GM19467 (cell line): ENCODE results near the gene SLC27A1.
"Not testable (repeated sequence)": the region's sequence is repeated elsewhere in the genome, so short reads cannot be mapped to it uniquely, and the experiment has no call there.

Experiments
- ATAC-seq: cut with Tn5 transposase; IDR thresholded peaks from one replicate; pipeline ENCODE4 v1.9.1; 2021; ENCODE audit warnings: mild to moderate bottlenecking, moderate library complexity; ENCODE audit not compliant: unreplicated experiment

The SLC27A1 gene

GRCh38 chr19:17506745-17507144 is 36.4 kb downstream of the SLC27A1 start:
- ATAC-seq = no peak

- ATAC-seq = not testable (repeated sequence)
These were observed 38.2 kb downstream of the SLC27A1 start for GRCh38 chr19:17508558-17508933.

DNA sequence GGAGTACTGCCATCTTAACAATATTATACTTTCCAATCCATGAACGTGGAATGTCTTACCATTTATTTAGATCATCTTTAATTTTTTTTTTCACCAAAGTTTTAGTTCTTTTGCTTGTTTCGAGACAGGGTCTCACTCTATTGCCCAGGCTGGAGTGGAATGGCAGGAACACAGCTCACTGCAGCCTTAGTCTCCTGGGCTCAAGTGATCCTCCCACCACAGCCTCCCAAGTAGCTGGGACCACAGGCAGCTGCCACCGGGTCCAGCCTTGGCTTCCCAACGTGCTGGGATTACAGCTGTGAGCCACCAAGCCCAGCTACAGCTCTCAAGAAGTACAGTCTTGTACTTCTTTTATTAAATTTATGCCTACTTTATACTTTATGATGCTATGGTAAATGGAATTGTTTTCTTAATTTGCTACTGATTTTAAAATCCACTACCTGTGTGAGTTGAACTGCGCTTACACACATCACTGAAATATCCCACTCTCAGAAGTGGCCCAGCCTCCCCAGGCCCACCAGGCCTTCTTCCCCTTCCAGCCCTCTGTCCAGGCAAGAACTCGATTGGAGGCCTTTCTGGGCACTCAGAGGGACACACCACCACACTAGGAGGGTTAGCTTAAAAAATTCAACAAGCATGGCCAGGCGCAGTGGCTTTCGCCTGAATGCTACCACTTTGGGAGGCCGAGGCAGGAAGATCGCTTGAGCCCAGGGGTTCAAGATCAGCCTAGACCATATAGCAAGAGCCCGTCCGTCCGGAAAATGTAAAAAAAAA is 40.1 kb downstream of the SLC27A1 start:
- ATAC-seq = no peak

DNA sequence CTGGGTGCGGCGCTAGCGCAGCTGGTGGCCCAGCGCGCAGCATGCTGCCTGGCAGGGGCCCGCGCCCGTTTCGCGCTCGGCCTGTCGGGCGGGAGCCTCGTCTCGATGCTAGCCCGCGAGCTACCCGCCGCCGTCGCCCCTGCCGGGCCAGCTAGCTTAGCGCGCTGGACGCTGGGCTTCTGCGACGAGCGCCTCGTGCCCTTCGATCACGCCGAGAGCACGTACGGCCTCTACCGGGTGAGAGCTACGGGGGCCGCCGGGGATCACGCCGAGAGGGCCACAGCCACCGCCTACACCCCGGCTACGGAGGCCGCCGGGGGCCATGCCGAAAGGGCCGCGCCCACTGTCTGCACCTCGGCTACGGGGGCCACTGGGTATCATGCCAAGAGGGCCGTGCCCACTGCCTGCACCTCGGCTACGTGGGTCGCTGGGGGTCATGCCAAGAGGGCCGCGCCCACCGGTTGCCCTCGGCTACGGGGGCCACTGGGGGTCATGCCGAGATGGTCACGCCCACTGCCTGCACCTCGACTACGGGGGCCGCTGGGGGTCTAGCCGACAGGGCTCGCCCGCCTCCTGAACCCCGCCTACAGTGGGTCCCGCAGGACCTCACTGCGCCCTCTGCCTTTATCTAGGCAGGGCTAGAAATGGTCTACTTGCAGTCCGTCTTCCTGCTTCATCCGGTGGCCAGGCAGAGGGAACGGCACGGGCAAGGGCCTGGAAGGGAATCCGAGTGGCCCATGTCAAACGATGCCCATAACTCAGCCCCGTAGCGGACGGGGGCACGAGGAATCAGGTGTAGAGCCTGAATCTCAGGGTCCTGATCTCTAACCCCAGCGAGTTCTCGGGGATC is 41.6 kb downstream of the SLC27A1 start:
- ATAC-seq = peak; percentile 49

DNA sequence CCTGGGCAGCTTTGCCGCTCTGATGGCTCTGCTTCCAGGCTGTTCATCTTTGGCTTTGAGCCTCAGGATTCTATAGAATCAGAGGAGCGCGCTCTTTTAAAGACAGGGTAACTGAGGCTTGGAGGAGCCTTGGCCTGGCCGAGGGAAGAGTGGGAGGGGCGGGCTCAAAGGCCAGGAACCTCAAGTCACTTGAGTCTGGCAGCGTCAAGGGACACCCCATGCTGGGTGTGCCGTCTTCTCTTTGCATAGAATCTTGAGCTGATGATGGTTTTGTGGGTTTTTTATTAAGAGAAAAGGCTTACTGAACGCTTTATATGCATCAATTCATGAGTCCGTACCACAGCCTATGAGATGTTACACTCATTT is 42.2 kb downstream of the SLC27A1 start:
- ATAC-seq = no peak

- no peak for ATAC-seq
These were observed 45.3 kb downstream of the SLC27A1 start for GRCh38 chr19:17515408-17516149.

DNA sequence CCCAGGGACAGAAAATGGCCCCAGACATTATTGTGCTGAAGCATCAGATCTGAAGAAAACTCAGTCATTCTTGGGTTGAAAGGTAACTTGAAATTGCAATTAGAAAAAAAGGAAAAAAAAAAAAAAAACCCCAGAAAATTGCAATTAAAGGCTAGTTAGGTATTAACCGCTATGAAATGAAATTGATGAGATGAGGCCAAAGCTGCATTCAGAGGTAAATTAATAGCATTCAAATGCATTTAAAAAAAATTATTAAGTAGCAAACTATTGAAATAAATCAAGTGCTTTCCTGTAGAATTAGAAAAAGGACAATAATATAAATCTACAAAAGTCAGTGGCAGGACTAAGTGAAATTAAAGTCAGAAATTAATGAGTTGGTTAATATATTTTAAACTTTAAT is 47.6 kb downstream of the SLC27A1 start:
- ATAC-seq = no peak

- ATAC-seq = not testable (repeated sequence)
These were observed 48.3 kb downstream of the SLC27A1 start for GRCh38 chr19:17518654-17519053.

GRCh38 chr19:17519967-17520366 is 49.6 kb downstream of the SLC27A1 start:
- ATAC-seq = no peak

GRCh38 chr19:17520865-17521264 is 50.5 kb downstream of the SLC27A1 start:
- ATAC-seq = no peak

DNA sequence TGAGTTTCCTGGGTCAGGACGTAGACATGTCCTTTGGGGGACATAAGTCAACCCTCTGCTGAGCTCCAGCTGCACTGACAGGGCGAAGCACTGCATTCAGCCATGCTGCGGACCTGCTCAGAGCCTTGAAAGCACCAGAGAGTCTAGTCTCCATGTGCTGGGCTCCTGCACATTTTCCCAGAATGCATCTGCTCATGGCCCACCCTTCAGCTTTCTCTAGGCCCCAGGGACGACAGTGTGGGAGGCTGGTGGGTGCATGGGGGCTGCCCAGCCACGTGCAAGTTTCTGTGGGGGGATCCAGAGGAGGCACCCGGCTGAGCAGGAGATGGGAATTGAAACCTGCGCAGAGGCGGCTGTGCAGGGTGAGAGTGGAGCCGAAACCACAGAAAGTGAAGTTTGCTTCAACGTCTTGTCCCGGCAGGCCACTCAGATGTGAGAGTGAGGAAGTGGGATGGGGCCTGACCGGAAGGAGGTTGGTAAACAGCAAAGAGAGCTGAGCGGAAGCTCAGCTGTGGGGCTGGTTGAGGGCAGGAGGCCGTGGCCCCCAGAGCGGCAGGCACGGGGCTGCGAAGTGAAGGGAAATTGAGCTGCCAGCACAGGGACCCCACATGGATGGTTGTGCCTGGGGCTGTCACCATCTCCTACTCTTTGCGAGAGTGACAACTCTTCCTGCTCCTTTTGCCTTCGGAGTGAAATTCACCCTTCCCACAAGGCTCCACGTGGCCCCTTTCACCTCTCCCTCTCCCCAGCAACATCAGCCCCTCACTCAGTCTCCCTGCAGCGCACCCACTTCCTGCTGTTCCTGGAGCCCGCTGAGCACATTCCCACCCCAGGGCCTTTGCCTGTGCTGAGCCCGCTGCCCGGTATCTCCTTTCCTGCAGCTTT is 52.9 kb downstream of the SLC27A1 start:
- ATAC-seq = peak; percentile 73

- no peak for ATAC-seq
These were observed 54.3 kb downstream of the SLC27A1 start for GRCh38 chr19:17524651-17525050.

DNA sequence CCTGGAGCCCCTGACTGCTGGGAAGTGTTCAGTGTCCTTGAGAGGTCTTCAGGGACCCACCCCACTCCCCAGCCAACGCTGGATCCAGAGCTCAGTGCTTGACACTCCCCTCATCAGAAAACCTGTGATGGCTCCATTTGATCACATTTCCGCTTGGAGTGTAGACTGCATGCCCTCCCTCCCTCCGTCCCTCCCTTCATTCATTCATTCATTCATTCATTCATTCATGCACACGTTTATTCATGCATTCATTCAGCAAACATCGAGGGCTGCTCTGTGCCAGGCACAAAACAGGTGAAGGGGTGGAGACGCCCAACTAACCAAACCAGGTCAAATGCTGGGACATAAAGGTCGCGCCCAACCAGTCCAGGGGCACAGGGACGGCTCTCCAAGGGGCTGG is 54.8 kb downstream of the SLC27A1 start:
- no peak for ATAC-seq

- ATAC-seq = no peak
These were observed 56.6 kb downstream of the SLC27A1 start for GRCh38 chr19:17526922-17527321.

GRCh38 chr19:17527326-17527725 is 57.0 kb downstream of the SLC27A1 start:
- ATAC-seq = no peak

DNA sequence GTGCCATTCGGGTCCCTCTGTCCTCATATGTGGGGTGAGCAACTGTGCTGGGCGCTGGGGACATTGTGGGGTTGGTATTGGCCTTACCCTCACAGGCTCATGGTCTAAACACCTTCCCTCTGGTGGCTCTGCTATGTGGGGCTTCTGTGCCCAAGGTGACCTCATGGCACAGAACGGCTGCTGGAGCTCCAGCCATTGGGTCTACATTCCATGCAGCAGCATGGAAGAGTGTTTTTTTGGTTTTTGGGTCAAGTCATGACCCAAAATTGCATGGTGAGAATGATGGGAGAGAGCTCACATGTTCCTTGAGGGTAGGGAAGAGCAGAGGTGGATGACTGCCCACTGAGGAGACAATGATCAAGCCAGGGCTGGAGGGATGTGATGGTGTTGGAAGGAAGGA is 58.3 kb downstream of the SLC27A1 start:
- ATAC-seq = no peak

DNA sequence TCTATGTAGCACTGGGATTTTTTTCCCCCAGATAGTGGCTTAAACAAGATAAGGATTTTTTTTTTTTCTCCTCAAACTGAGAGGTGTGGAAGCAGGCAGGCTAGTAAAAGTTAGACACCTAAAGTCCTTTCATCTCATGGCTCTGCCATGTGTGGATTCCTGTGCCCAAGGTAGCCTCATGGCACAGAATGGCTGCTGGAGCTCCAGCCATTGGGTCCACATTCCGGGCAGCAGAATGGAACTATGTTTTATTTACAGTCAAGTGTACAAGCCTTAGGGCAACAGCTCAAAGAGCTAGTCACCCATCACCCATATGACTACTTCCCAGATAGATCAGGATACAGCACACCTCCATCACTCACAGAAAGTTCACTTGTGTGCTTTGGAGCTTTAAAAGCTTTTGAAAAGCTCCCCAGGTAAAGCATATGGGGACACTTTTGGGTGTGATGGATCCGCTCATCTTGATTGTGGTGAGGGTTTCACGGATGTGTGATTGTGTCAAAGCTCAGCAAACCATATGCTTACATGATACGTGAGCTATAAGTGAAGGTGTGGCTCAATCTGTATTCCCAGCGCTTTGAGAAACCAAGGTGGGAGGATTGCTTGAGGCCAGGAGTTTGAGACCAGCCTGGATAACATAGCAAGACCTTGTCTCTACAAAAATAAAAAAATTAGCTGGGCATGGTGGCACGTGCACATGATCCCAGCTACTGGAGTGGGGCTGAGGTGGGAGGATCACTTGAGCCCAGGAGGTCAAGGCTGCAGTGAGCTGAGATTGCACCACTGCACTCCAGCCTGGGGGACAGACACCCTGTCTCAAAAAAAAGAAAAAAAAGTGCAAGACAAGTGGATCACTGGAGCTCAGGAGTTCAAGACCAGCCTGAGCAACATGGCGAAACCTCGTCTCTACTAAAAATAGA is 59.2 kb downstream of the SLC27A1 start:
- no peak for ATAC-seq

GRCh38 chr19:17530586-17530985 is 60.3 kb downstream of the SLC27A1 start:
- ATAC-seq = no peak

GRCh38 chr19:17532116-17532515 is 61.8 kb downstream of the SLC27A1 start:
- ATAC-seq = no peak

- no peak for ATAC-seq
These were observed 62.2 kb downstream of the SLC27A1 start for GRCh38 chr19:17532557-17532956.
